Naive thymus-derived CD8-positive, alpha-beta T cell (primary cell): ENCODE data around the gene ZSCAN1. TPM values are rescaled to one million over a fixed set of nuclear protein-coding genes. Genes with fewer than 3 reads are reported as not detected.

ENCODE experiments used
- polyA plus RNA-seq, 3 donors: library from polyadenylated mRNA; unstranded; fragments of 300-500 nt; fragmentation: Illumina TruSeq; gene quantifications; one replicate each; pipeline ENCODE4 v1.2.3, GENCODE V29; 2021
- total RNA-seq, 8 experiments: library from RNA in 2 of 8; stranded (reverse) in 2 of 8; gene quantifications; one replicate each; pipeline ENCODE4 v1.2.3 and lab custom pipeline; 2021 to 2026

The ZSCAN1 gene
- total and polyA plus RNA-seq, 5 experiments from 2014 or later, result not detected

Other genes with a start within 250 kb of the ZSCAN1 start
- gene ZNF552, start 219.1 kb upstream of the ZSCAN1 start, total RNA-seq, result 10 to 100 TPM; 17.3 to 21.8 TPM
- 10 to 100 TPM in 1 of 3 donors, 1 to 10 TPM in 2; 6.4 to 12.4 (median 7.4) TPM for gene ZNF552, start 219.1 kb upstream of the ZSCAN1 start, polyA plus RNA-seq
- gene ZNF587B, start 203.7 kb upstream of the ZSCAN1 start, total RNA-seq, result 10 to 100 TPM; 29.1 to 29.9 TPM
- gene ZNF587B, start 203.7 kb upstream of the ZSCAN1 start, polyA plus RNA-seq, result 1 to 10 TPM in 1 of 3 donors, under 1 TPM in 2; 0.27 to 1.3 (median 0.76) TPM
- gene ZNF587, start 184.2 kb upstream of the ZSCAN1 start, total RNA-seq, result 10 to 100 TPM; 61.9 to 69.2 TPM
- gene ZNF587, start 184.2 kb upstream of the ZSCAN1 start, polyA plus RNA-seq, result 1 to 10 TPM; 1.3 to 7.4 (median 4.7) TPM
- 10 to 100 TPM; 84.6 to 85.1 TPM for gene ZNF814, start 145.0 kb upstream of the ZSCAN1 start, total RNA-seq
- gene ZNF814, start 145.0 kb upstream of the ZSCAN1 start, polyA plus RNA-seq, result 10 to 100 TPM; 13.2 to 32.2 (median 20.9) TPM
- gene ZNF417, start 117.4 kb upstream of the ZSCAN1 start, total RNA-seq, result 10 to 100 TPM; 44.2 to 50.1 TPM
- gene ZNF417, start 117.4 kb upstream of the ZSCAN1 start, polyA plus RNA-seq, result 1 to 10 TPM; 1.6 to 6.0 (median 1.8) TPM
- 10 to 100 TPM; 28.0 to 31.8 TPM for gene ZNF418, start 98.6 kb upstream of the ZSCAN1 start, total RNA-seq
- 1 to 10 TPM in 2 of 3 donors, not detected in 1; 1.0 to 2.1 TPM for gene ZNF418, start 98.6 kb upstream of the ZSCAN1 start, polyA plus RNA-seq
- gene ZNF256, start 86.3 kb upstream of the ZSCAN1 start, total RNA-seq, result 10 to 100 TPM; 21.8 to 22.8 TPM
- 1 to 10 TPM; 4.5 to 6.2 (median 4.9) TPM for gene ZNF256, start 86.3 kb upstream of the ZSCAN1 start, polyA plus RNA-seq
- 1 to 10 TPM; 2.2 to 2.9 TPM for gene C19orf18, start 59.5 kb upstream of the ZSCAN1 start, total RNA-seq
- under 1 TPM in 1 of 3 donors, not detected in 2; 0.24 TPM for gene C19orf18, start 59.5 kb upstream of the ZSCAN1 start, polyA plus RNA-seq
- 10 to 100 TPM; 52.6 to 53.2 TPM for gene ZNF606, start 31.2 kb upstream of the ZSCAN1 start, total RNA-seq
- 1 to 10 TPM; 2.1 to 6.5 (median 6.0) TPM for gene ZNF606, start 31.2 kb upstream of the ZSCAN1 start, polyA plus RNA-seq
- 10 to 100 TPM; 13.3 to 15.4 TPM for gene ZNF135, start 25.3 kb downstream of the ZSCAN1 start, total RNA-seq
- gene ZNF135, start 25.3 kb downstream of the ZSCAN1 start, polyA plus RNA-seq, result 1 to 10 TPM in 2 of 3 donors, under 1 TPM in 1; 0.79 to 4.3 (median 3.8) TPM
- gene ZSCAN18, start 64.2 kb downstream of the ZSCAN1 start, total RNA-seq, result 100 to 1,000 TPM; 107 to 110 TPM
- gene ZSCAN18, start 64.2 kb downstream of the ZSCAN1 start, polyA plus RNA-seq, result 10 to 100 TPM; 18.7 to 30.0 (median 27.4) TPM
- gene ZNF329, start 116.8 kb downstream of the ZSCAN1 start, total RNA-seq, result 10 to 100 TPM; 16.2 to 17.4 TPM
- 10 to 100 TPM in 1 of 3 donors, 1 to 10 TPM in 2; 5.9 to 11.9 (median 7.6) TPM for gene ZNF329, start 116.8 kb downstream of the ZSCAN1 start, polyA plus RNA-seq
- gene ZNF274, start 149.0 kb downstream of the ZSCAN1 start, total RNA-seq, result 100 to 1,000 TPM; 110 to 119 TPM
- 10 to 100 TPM; 26.5 to 38.7 (median 34.9) TPM for gene ZNF274, start 149.0 kb downstream of the ZSCAN1 start, polyA plus RNA-seq
- 10 to 100 TPM; 57.4 to 60.1 TPM for gene ZNF544, start 194.9 kb downstream of the ZSCAN1 start, total RNA-seq
- 10 to 100 TPM; 19.5 to 35.2 (median 23.9) TPM for gene ZNF544, start 194.9 kb downstream of the ZSCAN1 start, polyA plus RNA-seq
- 10 to 100 TPM; 12.9 to 13.1 TPM for gene ZNF8, start 244.9 kb downstream of the ZSCAN1 start, total RNA-seq
- gene ZNF8, start 244.9 kb downstream of the ZSCAN1 start, polyA plus RNA-seq, result 1 to 10 TPM in 1 of 3 donors, under 1 TPM in 2; 0.44 to 1.1 (median 0.75) TPM